GM12874 (cell line): Measurements from ENCODE around the gene SLC25A48.

Experiments used
- CTCF ChIP-seq: IDR thresholded peaks from 2 replicates; pipeline ENCODE4 v1.5.1; 2011; ENCODE audit warnings: low read depth, mild to moderate bottlenecking, control low read depth, low read length, moderate library complexity; ENCODE audit not compliant: insufficient read depth

SLC25A48 gene

GRCh38 chr5:135887447-135887864 lies 53.0 kb downstream of the SLC25A48 start:
- TF ChIP-seq CTCF: peak; percentile 69

DNA sequence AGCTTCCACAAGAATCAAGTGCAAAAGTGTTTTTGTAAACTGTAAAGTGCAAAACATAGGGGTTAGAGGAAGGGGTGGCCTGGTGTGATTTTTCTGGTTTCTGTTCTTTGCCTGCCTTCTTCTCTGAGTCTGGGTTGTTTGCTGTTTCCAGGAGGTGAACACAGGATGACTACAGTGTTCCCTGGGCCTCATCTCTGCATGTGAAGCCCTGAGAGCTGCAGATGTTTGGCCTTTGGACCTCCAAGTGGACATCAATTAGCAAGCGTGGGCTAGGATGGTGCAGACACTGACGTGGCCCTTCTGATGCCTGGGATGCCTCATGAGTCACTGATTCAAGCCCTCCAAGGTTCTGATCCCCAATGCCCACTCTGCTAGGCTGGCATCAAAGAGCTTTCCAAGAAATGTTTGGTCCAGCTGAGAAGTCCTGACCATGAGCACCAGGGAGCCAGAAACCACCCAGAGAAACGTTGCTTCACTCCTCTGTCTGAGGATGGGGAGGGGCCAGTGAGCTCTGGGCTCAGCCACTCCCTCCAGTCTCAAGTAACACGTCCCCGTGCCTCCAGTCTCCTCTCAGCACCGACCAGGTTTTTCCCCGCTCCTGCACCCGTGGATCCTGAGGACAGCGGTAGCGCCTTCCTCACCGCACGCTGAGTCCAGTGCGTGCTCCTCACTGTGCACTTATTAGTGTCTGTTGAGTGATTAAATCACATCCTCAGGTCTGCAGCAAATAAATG lies 53.6 kb downstream of the SLC25A48 start:
- TF ChIP-seq CTCF: no peak

DNA sequence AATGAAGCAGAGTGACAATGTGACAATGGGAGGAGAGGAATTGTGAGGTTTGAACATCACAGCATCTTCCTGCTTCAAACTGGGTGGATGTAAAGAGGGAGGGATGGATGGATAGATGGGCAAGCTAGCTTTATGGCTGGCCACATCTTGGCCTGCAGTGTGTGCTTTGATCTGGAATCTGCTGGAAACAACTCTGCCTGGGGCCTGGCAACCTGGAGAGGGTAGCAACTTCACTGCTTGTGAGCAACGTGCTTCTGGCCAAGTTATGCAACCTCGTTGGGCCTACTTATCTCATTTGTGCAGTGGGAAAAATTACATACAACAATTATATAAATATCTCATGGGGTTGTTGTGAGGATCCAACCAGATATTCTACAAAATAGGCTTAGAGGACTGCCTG lies 55.8 kb downstream of the SLC25A48 start:
- no peak for TF ChIP-seq CTCF

DNA sequence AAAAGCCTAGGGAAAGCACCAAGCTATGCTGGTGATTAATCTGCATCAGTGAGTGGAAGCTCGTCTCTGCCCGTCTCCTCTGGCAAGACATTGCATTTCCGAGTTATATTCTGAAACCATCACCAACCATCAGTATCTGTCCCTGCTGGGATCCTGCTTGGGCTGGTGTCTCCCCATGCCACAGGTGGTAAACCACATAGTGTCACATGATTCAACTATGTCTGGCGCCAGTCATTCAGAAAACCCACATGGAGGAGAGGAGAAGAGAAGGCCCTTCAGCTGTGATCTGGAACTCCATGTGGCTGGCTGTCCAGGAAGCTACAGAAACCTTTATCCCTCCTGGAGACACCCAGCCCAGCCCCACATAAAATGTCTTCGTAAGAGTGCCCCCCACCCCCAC lies 56.4 kb downstream of the SLC25A48 start:
- no peak for TF ChIP-seq CTCF

DNA sequence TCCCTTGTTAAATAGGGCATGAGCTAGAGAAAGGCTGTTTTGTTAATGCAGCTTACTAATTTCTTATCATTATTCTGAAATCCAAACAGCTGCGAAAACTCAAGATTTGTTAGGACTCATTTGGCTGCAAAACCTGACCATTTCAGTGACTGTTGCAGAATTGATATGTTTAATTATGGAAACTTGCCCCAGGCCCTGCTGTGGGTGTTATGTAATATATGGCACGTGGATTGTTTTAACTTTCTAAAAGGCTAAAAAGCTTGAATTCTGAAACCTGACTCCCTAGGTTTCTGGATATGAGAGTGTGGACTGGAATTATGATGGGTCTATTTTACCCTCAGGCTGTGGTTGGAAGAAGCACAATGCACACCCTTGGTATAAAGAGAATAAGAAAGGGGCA lies 56.8 kb downstream of the SLC25A48 start:
- no peak for TF ChIP-seq CTCF

GRCh38 chr5:135891791-135892190 lies 57.3 kb downstream of the SLC25A48 start:
- peak; percentile 14; the same call in 1 of the 2 replicates for TF ChIP-seq CTCF

GRCh38 chr5:135894276-135894675 lies 59.8 kb downstream of the SLC25A48 start:
- no peak for TF ChIP-seq CTCF
